ENCODE measurements around the gene DNAJC30.
A peak's percentile ranks its signal among the peaks of the same experiment; 100 is the strongest.

Gene DNAJC30

DNA sequence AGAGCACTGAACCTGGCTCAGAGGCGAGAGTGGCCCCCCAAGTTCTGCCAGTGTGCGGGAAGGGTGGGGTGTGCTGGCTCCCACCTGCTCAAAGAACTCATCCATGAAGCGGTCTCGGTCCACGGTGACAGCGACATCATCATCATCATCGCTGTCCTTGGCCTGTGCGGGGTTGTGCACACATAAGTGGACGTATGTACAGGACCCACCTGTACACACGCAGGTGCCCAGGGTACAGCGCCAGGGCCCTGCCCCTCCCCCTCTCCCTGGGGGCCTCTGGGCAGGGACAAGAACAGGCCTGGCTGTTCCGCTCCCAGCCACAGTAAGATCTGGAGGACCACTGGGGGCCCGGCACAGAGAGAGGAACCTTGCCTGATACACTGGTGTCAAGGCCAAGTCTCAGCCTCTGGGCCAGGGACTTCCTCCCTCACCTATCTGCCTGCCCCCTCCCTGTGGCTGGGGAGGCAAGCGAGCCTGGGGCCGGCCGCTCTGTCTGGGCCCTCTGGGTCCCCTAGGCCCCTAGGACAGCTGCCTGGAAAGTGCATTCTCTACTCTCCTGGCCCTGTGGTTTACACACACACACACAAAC lies 25.8 kb upstream of the DNAJC30 start:
- DNase-seq (ENCODE audit: low read depth in 1 of 2, low spot score in 1 of 2): no peak

DNA sequence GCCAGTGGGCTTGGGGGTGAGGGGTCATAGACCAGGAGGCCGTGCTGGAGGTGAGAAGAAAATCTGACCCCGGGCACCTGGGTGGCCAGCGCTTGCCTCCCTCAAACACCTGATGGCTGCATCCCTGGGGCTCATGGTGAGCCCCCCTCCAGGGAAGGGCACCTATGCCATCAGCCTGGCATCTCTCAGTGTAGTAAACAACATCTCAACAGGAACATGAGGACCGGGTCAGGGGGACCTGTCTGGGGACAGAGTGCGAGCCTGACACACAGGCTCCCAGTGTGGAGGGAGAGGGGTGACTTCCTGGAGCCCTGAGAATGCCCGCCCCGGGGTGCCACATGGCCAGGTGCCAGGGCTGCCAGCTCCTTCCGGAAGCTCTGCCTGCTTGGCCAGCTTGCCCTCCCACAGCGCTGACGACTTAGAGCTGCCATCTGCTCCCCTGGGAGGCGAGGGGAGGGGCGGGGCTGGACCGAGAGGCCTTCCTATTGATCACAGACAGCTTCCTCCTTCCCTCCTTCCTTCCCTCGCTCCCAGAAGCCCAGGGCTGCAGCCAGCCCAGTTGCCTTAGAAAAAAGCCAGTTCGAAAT lies 23.9 kb upstream of the DNAJC30 start:
- no peak for DNase-seq (ENCODE audit: low read depth in 1 of 2, low spot score in 1 of 2)

DNA sequence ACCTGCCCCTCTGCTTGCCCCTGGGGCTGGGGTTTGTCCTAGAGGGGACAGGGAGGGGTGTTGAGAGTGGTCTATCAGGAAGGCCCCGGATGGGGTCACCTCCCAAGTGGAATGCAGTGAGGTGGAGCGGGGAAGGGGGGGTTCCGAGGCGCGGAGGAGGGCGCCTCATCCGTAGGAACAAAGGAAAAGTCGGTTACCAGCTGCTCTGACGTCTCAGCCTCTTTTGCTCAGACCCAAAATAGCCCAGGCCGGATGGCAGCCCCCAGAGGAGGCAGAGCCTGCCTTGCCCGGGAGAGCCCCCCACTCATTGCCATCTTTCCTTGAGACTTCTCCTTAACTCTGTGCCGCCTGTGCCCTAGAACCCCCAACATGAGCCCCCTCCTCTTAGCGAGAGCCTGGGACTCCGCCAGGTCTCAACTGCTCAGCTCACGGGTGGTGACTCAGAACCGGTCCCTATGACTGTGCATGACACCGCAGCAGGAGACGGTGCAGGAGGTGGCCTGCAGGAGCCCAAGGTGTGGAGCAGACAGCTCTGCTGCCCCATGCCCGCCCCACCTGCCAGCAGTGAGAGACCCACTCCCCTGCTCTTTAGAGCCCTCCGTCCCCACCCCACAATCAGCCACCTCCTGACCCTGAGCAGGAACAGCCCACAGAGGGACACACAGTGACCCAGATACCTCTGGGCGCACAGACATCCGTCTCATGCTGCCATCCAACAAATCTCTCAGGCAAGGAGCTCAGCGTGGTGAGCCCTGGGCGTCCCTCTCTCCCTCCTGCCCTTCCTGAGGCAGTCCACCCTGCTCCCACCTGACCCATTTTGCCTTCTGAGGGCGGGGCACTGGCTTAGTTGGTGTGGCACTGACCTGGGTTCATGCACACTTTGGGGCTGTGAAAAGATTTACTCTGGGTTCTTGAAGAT lies 23.1 kb upstream of the DNAJC30 start:
- DNase-seq (ENCODE audit: low read depth in 1 of 2, low spot score in 1 of 2): no peak

DNA sequence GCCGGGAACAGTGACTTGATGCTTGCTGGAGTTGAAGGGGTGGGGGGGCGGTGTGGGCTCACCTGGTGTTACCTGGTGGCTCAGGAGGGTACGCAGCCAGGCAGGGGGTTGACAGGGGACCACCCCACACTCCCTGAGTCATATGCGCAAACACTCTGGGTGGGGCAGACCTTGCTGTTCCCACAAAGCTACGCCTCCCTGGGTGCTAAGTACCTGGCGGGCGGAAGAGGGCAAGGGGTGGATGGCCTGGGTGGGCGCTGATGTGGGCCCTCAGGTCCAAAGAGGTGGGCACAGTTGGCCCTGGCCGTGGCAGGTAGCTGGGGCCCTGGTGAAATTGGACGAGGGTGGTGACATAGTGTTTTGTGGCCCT lies 22.3 kb upstream of the DNAJC30 start:
- DNase-seq (ENCODE audit: low read depth in 1 of 2, low spot score in 1 of 2): no peak

DNA sequence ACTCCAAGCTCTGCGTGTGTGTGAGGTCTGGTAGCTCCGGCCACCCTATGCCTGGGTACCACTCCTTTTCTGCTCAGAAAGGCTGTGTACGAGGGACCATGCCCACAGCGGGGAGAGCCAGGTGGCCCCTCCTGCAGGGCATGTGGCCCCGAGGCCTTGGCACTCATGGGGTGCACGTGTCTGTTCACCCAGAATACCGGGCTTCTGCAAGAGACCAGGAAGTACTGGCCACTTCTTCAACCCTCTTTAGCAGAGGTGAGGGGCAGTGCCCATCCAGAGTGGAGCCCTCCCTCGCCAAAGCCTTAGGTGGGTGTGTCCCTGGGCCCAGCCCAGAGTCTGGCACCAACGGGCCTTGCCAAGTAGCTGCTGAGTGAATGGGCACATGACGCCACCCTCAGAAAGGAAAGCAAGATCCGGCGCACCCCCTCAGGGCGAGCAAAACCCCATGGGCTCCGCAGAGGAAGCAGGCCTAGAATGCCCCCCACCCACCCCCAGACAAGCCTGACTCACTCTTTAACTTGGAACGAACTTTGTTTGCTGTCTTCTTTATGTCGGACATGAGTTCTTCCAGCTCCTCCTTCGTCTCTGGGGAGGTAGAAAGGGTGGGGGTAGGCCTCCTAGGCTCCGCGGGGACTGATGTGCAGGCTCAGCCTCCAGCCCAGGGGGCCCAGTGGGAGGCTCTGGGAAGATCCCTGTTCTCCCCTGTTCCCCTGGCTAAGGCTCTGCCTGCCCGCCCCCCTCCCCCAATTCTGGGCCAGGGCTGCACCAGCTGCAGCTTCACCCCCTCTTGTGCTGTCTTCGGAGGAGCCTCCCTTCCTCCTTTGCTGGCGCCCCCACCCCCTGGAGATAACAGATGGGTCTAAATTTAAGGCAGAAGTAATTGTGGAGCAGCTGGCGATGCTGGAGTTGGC lies 21.6 kb upstream of the DNAJC30 start:
- DNase-seq (ENCODE audit: low read depth in 1 of 2, low spot score in 1 of 2): no peak

DNA sequence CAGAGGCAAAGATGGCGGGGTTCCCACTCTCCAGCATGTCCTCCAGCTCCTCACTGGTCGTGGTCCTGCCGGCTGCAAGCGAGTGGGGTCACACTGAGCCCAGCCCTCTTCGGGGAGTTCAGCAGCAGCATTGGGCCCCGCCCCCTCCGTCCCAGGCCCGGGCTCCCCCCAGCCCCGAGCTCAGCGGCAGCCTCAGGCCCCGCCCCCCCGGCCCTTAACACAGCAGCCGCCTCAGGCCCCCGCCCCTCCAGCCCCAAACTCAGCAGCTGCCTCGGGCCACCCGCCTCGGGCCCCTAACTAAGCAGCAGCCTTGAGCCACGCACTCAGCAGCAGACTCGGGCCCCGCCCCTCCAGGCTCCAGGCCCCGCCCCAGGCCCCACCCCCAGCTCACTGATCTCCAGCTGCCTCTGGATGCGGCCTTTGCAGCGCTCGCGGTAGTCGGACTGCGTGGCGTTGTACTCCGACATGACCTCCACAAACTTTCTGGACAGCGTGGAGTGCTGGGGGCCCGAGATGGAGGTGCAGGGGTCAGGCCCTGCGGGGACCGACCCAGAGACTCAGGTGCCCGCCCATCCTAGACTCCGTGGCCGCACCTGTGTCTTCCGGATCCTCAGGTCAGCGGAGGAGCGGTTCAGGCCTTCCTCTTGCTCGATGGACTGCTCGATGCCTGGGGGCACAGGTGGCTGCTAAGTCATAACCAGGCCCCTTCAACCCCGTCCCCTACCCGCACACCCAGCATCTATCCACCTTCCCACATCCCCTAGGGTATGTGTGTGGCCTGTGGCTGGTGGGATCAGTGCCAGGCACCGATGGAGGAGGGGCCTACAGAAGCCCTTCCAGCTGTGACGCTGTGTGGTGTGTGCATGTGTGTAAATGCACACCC lies 20.7 kb upstream of the DNAJC30 start:
- DNase-seq (ENCODE audit: low read depth in 1 of 2, low spot score in 1 of 2): peak in 1 of 2 donors; percentile 31

DNA sequence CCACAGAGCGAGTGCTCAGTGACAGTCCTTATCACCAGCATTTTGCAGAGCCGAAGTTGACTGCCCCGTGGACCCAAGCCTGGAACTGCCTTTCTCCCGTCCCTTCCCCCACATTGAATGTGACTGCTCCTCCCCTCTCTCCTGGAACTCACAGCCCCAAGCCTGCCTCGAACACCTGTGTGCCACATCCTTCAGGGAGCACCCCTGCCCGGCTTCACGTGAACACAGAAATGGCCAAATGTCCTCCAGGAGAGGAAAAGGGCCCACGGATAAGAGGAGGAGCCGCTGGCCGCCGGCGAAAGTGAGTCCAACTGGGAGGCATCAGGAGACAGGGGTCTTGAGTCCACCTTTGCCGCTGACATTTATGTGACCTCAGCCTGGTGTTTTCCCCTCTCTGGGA lies 20.0 kb upstream of the DNAJC30 start:
- no peak for DNase-seq (ENCODE audit: low read depth in 1 of 2, low spot score in 1 of 2)

DNA sequence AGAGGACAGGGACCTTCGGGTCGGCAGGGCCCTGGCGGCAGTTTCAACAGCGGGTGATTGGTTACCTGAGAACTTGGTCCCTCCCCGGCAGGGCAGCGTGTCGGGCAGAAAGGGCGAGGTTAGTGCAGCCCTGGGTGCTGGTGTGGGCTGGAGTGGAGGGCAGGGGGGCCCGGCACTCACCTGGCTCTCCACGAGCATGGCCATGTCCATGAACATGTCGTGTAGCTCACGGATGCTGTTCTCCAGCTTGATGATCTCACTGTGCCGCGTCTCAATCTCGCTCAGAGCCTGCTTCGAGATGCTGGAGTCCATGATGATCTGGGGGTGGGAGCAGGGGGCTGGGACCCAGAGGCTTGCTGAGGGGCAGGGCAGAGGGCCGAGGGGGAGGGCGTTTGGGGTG lies 19.4 kb upstream of the DNAJC30 start:
- no peak for DNase-seq (ENCODE audit: low read depth in 1 of 2, low spot score in 1 of 2)

DNA sequence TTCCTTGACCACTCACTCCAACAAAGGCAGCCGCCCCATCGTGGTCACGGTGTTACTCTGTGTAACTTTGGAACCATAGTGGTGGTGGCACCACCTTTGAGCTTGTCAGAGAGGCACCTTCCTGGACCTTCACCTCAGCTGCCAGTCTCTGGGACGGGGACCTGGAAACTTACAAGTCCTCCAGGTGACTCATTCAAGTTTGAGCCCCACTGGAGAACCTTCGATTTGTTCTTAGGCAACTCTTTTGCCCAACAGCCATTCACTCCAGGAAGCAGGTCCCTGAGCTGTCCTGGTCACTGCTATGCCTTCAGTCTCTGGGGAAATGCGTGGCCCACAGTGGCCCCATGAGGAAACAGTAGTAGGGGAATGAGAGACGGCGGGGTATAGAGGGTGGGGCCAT lies 19.0 kb upstream of the DNAJC30 start:
- DNase-seq (ENCODE audit: low read depth in 1 of 2, low spot score in 1 of 2): no peak

DNA sequence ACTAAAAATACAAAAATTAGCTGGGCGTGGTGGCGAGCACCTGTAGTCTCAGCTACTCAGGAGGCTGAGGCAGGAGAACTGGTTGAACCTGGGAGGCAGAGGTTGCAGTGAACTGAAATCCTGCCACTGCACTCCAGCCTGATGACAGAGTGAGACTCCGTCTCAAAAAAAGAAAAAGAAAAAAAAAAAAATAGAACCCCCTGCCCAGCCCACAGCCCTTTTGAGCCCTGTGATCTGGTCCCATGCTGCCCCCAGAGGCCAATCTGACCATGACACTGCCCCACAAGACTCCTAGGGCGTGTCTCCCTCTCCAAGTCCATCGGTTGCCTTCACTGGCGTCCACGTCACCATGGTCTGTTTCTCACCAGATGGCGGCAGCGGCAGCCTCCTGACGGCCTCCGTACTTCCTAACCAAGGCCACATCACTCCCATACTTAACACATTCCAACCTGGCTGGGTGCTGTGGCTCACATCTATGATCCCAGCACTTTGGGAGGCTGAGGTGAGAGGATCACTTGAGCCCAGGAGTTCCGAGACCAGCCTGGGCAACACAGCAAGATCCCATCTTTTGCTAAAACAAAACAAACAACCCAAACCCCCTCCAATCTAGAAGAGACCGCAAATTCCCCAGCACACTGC lies 18.2 kb upstream of the DNAJC30 start:
- no peak for DNase-seq (ENCODE audit: low read depth in 1 of 2, low spot score in 1 of 2)

DNA sequence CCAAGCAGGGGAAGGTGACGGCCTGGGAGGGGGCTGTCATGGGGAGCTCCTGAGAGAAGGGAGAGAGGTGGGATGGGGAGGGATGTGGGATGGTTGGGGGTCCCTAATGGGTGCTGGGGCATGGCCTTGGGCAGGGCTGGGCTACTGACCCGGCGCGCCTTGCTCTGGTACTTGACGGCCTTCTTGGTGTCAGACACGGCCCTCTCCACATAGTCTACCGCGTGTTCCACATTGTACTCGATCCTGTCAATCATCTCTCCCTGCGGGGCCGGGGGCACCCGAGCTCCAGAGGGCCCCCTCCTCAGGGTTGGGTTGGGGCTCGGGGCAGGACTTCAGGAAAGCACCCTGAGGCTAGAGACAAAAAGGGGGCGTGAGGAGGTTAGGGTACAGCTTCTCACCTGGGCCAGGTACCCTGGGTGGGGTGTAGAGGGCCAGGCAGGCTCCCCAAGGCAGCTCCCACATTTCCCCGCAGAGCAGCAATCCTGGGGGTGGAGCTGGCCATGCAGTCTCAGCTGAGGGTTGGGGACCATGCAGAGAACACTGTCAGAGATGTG lies 17.4 kb upstream of the DNAJC30 start:
- DNase-seq (ENCODE audit: low read depth in 1 of 2, low spot score in 1 of 2): no peak

DNA sequence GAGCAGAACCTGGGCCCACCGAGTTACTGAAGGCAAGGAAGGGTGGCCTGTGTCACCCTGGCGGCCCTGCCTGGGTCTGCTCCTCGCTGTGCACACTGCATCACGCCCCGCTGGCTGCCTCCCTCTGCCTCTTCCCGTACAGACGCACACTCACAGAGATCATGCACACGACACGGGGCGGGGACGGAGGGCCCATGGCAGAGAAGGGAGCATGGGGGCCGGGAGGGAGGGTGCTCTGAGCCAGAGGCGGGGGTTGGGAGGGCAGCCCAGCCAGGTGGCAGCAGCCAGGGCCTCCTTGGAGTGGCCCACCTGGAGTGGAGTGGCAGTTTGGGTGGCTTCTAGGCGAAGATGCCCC lies 16.8 kb upstream of the DNAJC30 start:
- DNase-seq (ENCODE audit: low read depth in 1 of 2, low spot score in 1 of 2): no peak

DNA sequence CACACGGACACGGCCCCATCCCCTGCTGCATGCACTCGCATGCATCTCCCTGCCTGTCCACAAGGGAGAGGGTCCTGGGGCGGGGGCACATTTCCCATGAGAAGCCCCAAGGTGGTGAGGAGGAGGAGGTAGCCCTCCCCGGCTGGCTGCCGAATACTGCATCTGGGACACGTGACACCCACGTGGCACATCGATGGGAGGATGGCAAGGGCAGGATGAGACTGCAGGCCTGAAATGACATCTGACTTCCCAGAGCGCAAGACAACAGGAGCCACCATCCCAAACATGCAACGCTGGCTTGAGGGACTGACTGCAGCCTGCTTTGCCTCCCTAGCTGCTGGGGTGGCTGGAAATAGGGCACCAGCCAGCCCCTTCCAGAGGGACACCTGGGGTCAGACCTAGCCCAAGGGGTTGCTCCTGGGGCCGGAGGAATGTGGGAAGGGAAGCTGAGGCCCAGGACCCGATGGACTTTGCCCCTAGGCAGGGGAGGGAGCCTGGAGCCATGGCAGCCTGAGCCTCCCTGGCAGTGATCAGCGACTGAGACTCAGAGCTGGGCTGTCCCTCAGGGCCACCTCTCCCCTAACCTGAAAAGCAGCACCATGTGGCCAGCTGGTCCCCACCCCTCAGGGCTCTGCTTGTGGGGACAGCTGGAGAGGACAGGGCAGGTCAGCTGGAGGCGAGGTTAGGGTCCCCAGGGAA lies 16.3 kb upstream of the DNAJC30 start:
- DNase-seq (ENCODE audit: low read depth in 1 of 2, low spot score in 1 of 2): no peak

DNA sequence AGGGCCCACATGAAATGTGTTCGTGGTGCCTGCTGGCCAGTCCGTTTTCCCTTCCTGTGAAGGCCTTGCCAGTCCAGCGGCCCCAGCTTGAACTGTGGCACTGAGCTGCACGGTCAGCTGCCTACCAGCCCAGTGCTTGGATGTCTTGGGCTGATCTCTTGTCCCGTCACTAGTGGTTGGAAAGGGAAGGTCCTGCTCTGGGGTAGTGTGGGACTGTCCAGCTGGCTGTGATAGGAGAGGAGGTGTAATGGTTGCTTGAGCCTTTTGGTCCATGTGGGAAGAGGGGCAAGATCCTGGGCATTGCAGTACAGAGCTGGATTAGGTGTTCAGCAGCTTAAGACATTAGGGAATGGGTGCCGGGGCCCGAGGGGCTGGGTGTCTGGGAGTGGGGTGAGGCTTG lies 15.2 kb upstream of the DNAJC30 start:
- no peak for DNase-seq (ENCODE audit: low read depth in 1 of 2, low spot score in 1 of 2)

DNA sequence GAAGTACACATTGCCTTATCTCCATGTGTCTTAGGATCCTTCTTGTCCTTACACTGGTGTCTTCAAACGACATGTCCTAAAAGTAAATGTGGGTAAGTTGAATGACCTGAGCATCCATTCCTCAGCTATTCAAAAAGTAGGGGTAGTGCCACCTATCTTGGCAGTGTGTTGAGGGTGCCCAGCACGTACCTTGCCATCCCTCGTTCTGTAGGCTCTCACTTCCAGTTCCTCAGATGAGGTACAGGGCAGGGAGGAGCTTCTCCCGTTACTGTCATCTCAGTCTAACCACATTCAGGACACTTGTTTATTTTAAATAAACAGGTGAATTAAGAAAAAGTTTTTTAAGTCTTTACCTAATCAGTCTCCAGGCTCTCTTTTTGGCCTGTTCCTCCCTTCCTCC lies 13.1 kb upstream of the DNAJC30 start:
- no peak for DNase-seq (ENCODE audit: low read depth in 1 of 2, low spot score in 1 of 2)

DNA sequence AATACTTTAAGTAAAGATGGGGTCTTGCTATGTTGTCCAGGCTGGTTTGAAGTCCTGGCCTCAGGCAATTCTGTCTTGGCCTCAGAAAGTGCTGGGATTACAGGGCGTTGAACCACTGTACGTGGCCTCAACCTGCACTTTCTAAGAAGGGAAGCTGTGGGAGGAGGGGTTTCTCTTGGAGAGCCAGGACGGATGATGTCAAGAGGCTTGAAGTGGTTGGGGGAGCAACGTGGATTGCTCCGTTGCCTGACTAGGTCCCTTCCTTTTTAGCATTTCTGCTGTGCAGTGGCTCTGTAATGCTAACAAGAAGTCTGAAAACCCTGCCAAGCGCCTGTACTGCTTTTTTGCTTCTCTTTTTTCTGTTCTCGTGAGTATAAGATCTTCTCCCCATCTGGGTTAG lies 7.4 kb upstream of the DNAJC30 start:
- DNase-seq (ENCODE audit: low read depth in 1 of 2, low spot score in 1 of 2): no peak

DNA sequence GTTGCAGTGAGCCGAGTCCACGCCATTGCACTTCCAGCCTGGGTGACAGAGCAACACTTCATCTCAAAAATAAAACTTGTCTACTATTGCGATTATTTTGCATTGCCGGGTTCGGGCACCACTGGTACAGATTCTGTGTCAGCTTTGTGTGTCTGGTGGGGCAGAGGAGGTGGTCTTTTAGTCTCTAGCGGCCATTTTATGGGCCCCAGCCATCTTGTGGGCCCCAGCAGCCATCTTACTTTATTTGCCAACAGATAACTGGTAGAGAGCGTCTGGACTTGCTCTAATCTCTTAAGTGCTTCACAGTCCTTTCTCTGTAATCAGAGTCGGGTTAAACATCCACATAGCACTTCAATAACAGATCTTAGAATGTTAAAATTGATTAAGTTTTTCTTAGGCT lies 5.0 kb upstream of the DNAJC30 start:
- no peak for DNase-seq (ENCODE audit: low read depth in 1 of 2, low spot score in 1 of 2)

DNA sequence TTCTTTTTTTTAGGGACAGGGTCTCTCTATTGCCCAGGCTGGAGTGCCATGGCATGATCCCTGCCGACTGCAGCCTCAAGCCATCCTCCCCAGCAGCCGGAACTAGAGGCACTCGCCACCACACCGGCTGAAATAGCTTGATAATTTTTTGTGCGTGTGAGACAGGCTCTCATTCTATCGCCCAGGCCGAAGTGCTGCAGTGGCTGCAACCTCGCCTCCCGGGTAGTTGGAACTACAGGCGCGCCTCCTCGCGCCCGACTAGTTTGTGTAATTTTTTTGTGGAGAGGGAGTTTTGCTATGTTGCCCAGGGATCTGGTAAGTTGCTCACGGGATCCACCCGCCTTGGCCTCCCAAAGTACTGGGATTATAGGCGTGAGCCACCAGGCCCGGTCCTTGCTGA lies 2.1 kb upstream of the DNAJC30 start:
- no peak for DNase-seq (ENCODE audit: low read depth in 1 of 2, low spot score in 1 of 2)

Data from stimulated activated CD4-positive, alpha-beta T cell treated with anti-CD3 and anti-CD28 coated beads, Interleukin-15, amount 100 ng/mL, for 1 hour (primary cell).